H4 (cell line): ENCODE results near the gene PCDHGB6. TPM values are rescaled to one million over a fixed set of nuclear protein-coding genes. Genes with fewer than 3 reads are reported as not detected.
"Not testable (repeated sequence)": the region's sequence is repeated elsewhere in the genome, so short reads cannot be mapped to it uniquely, and the experiment has no call there.

Experiments
- DNase-seq: peaks from one replicate; pipeline ENCODE4 v3.0.0-alpha.2; 2015; ENCODE audit warnings: low spot score
- total RNA-seq: library from RNA; depleted of rRNA; stranded (reverse); fragments of >200 nt; shearing (Covaris generic); gene quantifications from 2 replicates; pipeline ENCODE4 v1.2.3, GENCODE V29; 2014

PCDHGB6 gene
- total RNA-seq, 1 experiment from 2014 or later: 0.33 TPM

- no peak for DNase-seq
These were observed 19.2 kb upstream of the PCDHGB6 start for GRCh38 chr5:141388661-141389060.

DNA sequence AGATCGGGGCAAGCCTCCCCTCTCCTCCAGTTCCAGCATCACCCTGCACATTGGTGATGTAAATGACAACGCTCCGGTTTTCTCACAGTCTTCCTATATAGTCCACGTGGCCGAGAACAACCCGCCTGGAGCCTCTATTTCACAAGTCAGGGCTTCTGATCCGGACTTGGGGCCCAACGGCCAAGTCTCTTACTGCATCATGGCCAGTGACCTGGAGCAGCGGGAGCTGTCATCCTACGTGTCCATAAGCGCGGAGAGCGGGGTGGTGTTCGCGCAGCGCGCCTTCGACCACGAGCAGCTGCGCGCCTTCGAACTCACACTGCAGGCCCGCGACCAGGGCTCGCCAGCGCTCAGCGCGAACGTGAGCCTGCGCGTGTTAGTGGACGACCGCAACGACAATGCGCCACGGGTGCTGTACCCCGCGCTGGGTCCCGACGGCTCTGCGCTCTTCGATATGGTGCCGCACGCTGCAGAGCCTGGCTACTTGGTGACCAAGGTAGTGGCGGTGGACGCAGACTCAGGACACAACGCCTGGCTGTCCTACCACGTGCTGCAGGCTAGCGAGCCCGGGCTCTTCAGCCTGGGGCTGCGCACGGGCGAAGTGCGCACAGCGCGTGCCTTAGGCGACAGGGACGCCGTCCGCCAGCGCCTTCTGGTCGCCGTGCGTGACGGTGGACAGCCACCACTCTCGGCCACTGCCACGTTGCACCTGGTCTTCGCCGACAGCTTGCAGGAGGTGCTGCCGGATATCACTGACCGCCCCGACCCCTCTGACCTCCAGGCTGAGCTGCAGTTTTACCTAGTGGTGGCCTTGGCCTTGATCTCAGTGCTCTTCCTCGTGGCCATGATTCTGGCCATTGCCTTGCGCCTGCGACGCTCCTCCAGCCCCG is 18.4 kb upstream of the PCDHGB6 start:
- DNase-seq: no peak

DNA sequence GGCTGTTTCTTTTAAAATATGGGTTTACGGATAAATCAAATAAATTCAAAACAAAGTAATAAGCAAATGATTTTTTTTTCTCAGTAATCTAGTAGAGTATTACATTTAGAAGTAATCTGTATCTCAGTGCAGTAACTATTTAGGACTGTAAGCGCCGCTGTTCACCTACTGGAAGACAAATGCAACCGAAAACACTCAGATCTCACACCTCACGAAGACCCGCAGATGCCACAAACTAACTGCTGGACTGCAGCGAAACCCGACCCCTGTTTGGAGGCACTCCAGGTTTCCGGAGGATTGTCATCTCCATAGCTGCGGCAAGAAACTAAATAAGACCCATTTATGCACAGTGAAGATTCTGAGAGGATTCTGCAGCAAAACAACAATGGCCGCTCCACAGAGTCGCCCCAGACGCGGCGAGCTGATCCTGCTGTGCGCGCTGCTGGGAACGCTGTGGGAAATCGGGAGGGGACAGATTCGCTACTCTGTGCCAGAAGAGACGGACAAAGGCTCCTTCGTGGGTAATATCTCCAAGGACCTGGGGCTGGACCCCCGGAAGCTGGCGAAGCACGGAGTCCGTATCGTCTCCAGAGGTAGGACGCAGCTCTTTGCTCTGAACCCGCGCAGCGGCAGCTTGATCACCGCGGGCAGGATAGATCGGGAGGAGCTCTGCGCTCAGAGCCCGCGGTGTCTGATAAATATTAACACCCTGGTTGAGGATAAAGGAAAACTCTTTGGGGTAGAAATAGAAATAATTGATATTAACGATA is 15.2 kb upstream of the PCDHGB6 start, which contains the start of gene PCDHGA8:
TSS of gene PCDHGA8 (plus strand) at position 205 of the 770 bp plus-strand sequence. CDS start at position 386, 181 bp downstream.
- no peak for DNase-seq

DNA sequence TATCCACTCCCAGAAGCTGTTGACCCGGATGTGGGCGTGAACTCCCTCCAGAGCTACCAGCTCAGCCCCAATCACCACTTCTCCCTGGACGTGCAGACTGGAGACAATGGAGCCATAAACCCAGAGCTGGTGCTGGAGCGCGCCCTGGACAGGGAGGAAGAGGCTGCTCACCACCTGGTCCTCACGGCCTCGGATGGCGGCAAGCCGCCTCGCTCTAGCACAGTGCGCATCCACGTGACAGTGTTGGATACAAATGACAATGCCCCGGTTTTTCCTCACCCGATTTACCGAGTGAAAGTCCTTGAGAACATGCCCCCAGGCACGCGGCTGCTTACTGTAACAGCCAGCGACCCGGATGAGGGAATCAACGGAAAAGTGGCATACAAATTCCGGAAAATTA is 14.6 kb upstream of the PCDHGB6 start:
- no peak for DNase-seq

- not testable (repeated sequence) for DNase-seq
These were observed 13.2 kb upstream of the PCDHGB6 start for GRCh38 chr5:141394401-141395187.

- not testable (repeated sequence) for DNase-seq
These were observed 9.9 kb upstream of the PCDHGB6 start, which contains the start of gene PCDHGB5 for GRCh38 chr5:141397756-141398551. Gene PCDHGB5, plus strand, starts transcription at chr5:141397947. Its CDS starts 181 bp downstream, at chr5:141398128.

- no peak for DNase-seq
These were observed 9.2 kb upstream of the PCDHGB6 start for GRCh38 chr5:141398608-141399007.

DNA sequence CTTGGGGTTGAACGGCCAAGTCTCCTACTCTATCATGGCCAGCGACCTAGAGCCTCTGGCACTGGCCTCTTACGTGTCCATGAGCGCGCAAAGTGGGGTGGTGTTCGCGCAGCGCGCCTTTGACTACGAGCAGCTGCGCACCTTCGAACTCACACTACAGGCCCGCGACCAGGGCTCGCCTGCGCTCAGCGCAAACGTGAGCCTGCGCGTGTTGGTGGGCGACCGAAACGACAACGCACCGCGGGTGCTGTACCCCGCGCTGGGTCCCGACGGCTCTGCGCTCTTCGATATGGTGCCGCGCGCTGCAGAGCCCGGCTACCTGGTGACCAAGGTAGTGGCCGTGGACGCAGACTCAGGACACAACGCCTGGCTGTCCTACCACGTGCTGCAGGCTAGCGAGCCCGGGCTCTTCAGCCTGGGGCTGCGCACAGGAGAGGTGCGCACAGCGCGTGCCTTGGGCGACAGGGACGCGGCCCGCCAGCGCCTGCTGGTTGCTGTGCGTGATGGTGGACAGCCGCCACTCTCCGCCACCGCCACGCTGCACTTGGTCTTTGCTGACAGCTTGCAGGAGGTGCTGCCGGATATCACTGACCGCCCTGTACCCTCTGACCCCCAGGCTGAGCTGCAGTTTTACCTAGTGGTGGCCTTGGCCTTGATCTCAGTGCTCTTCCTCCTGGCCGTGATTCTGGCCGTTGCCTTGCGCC is 8.1 kb upstream of the PCDHGB6 start:
- no peak for DNase-seq

- no peak for DNase-seq
These were observed 5.1 kb upstream of the PCDHGB6 start, which contains the start of gene PCDHGA9 for GRCh38 chr5:141402553-141403243. Gene PCDHGA9, plus strand, starts transcription at chr5:141402778. Its CDS starts 175 bp downstream, at chr5:141402953.

DNA sequence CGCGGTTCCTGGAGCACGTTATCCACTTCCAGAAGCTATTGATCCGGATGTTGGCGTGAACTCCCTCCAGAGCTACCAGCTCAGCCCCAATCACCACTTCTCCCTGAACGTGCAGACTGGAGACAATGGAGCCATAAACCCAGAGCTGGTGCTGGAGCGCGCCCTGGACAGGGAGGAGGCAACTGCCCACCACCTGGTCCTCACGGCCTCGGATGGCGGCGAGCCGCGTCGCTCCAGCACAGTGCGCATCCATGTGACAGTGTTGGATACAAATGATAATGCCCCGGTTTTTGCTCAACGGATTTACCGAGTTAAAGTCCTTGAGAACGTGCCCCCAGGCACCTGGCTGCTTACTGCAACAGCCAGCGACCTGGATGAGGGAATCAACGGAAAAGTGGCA is 4.4 kb upstream of the PCDHGB6 start:
- no peak for DNase-seq

- no peak for DNase-seq
These were observed 1.9 kb downstream of the PCDHGB6 start for GRCh38 chr5:141409598-141410306.

GRCh38 chr5:141411575-141411974 is 3.8 kb downstream of the PCDHGB6 start:
- DNase-seq: no peak

DNA sequence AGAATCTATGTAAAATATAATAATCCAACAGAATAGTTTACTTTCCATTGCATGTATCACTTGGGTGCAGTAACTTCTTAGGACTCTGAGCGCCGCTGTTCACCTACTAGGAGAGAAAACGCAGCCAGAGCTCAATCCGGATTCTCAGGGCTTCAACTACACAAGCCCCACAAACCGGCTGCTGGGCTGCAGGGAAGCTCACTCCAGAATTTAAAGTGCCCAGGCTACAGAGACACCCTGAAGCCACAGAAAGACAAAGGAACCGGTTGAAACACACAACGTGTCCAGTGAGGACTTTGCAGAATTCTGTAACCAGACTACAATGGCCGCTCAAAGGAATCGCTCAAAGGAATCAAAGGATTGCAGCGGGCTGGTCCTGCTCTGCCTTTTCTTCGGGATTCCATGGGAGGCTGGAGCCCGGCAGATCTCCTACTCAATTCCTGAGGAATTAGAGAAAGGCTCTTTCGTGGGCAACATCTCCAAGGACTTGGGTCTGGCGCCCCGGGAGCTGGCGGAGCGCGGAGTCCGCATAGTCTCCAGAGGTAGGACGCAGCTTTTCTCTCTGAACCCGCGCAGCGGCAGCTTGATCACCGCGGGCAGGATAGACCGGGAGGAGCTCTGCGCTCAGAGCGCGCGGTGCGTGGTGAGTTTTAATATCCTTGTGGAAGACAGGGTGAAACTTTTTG is 5.2 kb downstream of the PCDHGB6 start, which contains the start of gene PCDHGA10:
TSS of gene PCDHGA10 (plus strand) at position 134 of the 686 bp plus-strand sequence. CDS start at position 323, 189 bp downstream.
- peak; percentile 33 for DNase-seq

- DNase-seq: no peak
These were observed 5.8 kb downstream of the PCDHGB6 start for GRCh38 chr5:141413540-141414069.

DNA sequence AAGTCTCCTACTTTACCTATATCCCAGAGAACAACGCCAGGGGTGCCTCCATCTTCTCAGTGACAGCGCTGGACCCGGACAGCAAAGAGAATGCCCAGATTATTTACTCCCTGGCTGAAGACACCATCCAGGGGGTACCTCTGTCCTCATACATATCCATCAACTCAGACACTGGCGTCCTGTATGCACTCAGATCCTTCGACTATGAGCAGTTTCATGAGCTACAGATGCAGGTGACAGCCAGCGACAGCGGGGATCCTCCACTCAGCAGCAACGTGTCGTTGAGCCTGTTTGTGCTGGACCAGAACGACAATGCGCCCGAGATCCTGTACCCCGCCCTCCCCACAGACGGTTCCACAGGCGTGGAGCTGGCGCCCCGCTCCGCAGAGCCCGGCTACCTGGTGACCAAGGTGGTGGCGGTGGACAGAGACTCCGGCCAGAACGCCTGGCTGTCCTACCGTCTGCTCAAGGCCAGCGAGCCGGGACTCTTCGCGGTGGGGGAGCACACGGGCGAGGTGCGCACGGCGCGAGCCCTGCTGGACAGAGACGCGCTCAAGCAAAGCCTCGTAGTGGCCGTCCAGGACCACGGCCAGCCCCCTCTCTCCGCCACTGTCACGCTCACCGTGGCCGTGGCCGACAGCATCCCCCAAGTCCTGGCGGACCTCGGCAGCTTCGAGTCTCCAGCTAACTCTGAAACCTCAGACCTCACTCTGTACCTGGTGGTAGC is 6.9 kb downstream of the PCDHGB6 start:
- not testable (repeated sequence) for DNase-seq

GRCh38 chr5:141415275-141415618 is 7.4 kb downstream of the PCDHGB6 start:
- not testable (repeated sequence) for DNase-seq

DNA sequence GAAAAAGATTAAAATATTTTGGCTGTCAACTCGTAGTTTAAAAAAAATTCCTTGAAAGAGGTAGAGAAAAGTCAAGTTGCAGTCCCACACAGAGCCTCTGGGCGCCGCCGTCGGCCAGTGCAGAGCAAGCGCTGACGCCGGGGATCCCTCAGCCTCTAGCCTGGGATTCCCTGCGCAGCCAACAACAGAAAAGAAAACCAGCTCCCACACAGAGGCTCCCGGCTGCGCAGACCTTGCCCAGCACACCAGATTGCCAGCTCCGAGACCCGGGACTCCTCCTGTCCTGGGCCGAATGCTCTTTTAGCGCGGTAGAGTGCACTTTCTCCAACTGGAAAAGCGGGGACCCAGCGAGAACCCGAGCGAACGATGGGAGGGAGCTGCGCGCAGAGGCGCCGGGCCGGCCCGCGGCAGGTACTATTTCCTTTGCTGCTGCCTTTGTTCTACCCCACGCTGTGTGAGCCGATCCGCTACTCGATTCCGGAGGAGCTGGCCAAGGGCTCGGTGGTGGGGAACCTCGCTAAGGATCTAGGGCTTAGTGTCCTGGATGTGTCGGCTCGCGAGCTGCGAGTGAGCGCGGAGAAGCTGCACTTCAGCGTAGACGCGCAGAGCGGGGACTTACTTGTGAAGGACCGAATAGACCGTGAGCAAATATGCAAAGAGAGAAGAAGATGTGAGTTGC is 9.8 kb downstream of the PCDHGB6 start, which contains the start of gene PCDHGB7:
TSS of gene PCDHGB7 (plus strand) at position 184 of the 679 bp plus-strand sequence. CDS start at position 367, 183 bp downstream.
- DNase-seq: not testable (repeated sequence)
